NT2/D1 (cell line): ENCODE measurements around the gene BEST2.
A peak's percentile ranks its signal among the peaks of the same experiment; 100 is the strongest.

Source experiments
- DNase-seq: peaks from one replicate; pipeline ENCODE4 v3.0.0-alpha.2; 2011; ENCODE audit warnings: low read depth, low spot score
- H3K27me3 ChIP-seq: 2 replicates; pipeline ENCODE4 v1.6.0; 2011; ENCODE audit warnings: mild to moderate bottlenecking; ENCODE audit not compliant: insufficient read length, insufficient read depth
- H3K36me3 ChIP-seq: 2 replicates; pipeline ENCODE4 v1.6.1; 2011; ENCODE audit warnings: mild to moderate bottlenecking, low read length, mixed read lengths; ENCODE audit not compliant: insufficient read depth, insufficient read length
- H3K4me1 ChIP-seq: 2 replicates; pipeline ENCODE4 v1.5.1; 2011; ENCODE audit not compliant: insufficient read depth, insufficient read length
- H3K4me3 ChIP-seq: 2 replicates; pipeline ENCODE4 v1.5.1; 2011; ENCODE audit warnings: low read depth; ENCODE audit not compliant: insufficient read length
- H3K9ac ChIP-seq: 2 replicates; pipeline ENCODE4 v1.6.0; 2011; ENCODE audit warnings: low read depth; ENCODE audit not compliant: insufficient read length
- H3K9me3 ChIP-seq: 2 replicates; pipeline ENCODE4 v1.5.1; 2011; ENCODE audit warnings: mild to moderate bottlenecking, low read length; ENCODE audit not compliant: insufficient read depth
- SUZ12 ChIP-seq: IDR thresholded peaks from 2 replicates; pipeline ENCODE4 v1.6.1; 2011; ENCODE audit not compliant: insufficient read length, insufficient read depth; ENCODE audit errors: extremely low read depth
- YY1 ChIP-seq: IDR thresholded peaks from 2 replicates; pipeline ENCODE4 v1.6.1; 2011; ENCODE audit not compliant: insufficient read length, insufficient read depth
- ZNF274 ChIP-seq: IDR thresholded peaks from 2 replicates; pipeline ENCODE4 v1.6.1; 2011; ENCODE audit warnings: mild to moderate bottlenecking, low read depth, low read length

BEST2 gene

DNA sequence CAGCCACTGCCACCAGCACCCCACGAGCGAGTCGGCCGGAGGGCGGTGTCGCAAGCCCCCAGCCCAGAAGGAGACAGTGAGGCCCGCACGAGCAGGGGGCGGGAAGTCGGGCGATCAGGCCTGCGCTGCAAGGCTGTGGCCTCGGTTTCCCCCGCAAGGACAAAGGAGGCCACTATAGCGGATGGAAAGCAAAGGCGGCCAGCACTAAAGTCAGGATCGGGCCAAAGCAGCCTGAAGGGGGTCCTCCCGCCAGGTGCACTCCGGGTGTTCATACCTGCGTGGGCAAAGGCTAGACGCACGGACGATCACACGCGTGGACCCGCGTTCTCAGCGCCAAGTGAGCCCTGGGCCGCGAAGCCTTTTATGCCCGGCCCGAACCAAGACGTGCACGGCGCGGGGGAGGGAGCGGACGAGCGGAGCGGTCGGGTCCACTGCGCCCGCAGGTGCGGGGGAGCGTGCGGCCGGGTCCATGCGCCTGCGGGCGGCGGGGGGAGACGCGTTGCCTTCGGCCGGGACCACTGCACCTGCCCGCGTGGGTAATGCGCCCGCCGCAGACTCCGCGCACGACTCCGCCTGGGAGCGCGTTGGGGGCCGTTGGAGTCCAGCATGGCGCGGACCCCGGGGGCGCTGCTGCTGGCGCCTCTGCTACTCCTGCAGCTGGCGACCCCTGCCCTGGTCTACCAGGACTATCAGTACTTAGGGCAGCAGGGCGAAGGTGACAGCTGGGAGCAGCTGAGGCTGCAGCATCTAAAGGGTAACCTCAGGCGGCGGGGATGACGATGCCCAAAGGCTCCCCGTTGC, 50.1 kb downstream of the BEST2 start, which contains the start of the genes PRDX2 and THSD8:
TSS of gene PRDX2 (minus strand) at position 335 of the 801 bp plus-strand sequence. CDS start 539 bp downstream, outside the sequence.
TSS of gene THSD8 (plus strand) at position 604 of the 801 bp plus-strand sequence. CDS start at position 607, 3 bp downstream.
- H3K4me3 ChIP-seq: peak within 1 kb of the TSS; percentile 100
- peaks cover 18% of the 10 kb centered on the region for H3K27me3 ChIP-seq
- TF ChIP-seq ZNF274 (no peak), YY1 (no peak), SUZ12 (no peak)
- no peaks in the 10 kb centered on the region for H3K9me3 ChIP-seq
- peaks cover 26% of the 10 kb centered on the region for H3K36me3 ChIP-seq
- no peak for DNase-seq
- H3K9ac ChIP-seq: peak within 1 kb of the TSS; percentile 100
- H3K4me1 ChIP-seq: peaks cover 7% of the 10 kb centered on the region

DNA sequence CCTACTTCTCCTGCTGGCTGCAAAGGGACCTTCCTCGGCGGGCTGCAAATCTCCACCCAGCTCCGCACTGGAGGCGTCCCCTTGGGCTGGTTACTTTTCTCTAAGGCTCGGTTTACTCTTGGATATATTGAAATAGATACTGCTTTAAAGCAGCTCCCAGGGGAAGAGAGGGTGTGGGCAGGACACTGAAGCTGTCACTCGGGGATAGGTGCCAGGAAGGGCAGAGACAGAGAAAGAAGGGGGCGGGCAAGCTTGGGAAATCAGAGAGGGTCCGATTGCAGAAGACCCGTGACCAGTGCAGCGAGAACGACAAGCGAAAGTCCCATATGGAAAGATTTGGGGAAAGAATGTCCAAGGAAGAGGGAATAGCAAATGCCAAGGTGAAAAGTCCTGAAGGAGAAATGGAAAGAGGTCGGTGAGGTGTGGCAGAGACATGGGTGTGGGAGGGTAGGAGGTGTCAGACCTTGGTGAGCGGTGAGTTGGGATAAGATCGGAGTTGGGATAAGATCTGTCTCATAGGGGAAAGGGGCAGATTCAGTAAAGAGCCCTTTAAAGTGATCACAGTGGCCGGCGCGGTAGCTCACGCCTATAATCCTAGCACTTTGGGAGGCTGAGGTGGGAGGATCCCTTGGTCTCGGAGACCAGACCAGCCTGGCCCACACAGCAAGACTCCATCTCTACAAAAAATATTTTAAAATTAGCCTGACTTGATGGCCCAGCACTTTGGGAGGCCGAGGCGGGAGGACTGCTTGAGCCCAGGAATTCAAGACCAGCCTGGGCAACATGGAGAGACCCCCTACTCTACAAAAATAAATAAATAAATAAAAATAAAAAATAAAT, 50.9 kb downstream of the BEST2 start:
- no peak for TF ChIP-seq SUZ12
- TF ChIP-seq ZNF274: no peak
- peak overlapping the region; percentile 100 for H3K4me3 ChIP-seq
- H3K9me3 ChIP-seq: no peaks in the 10 kb centered on the region
- H3K36me3 ChIP-seq: peaks cover 25% of the 10 kb centered on the region
- H3K27me3 ChIP-seq: peaks cover 18% of the 10 kb centered on the region
- H3K9ac ChIP-seq: peak overlapping the region; percentile 44
- DNase-seq: no peak
- peaks cover 7% of the 10 kb centered on the region for H3K4me1 ChIP-seq

DNA sequence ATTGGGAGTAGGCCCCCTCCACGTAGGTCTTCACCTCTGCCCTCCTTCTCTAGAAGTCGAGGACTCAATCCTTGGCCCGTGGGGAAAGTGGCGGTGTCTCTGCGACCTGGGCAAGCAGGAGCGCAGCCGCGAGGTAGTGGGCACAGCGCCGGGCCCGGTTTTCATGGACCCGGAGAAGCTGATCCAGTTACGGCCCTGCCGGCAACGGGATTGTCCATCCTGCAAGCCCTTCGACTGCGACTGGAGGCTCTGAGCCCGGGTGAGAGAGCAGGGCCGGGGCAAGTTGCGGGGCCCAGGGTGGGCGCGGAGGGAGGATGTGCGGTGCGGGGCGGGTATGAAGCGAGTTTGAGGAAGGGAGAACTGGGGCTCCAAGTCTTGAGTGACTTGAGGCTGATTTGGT, 52.5 kb downstream of the BEST2 start:
- Histone ChIP-seq H3K4me1 (peaks cover 7% of the 10 kb centered on the region), H3K36me3 (peaks cover 33% of the 10 kb centered on the region), H3K9ac (no peak overlapping the region), H3K9me3 (no peaks in the 10 kb centered on the region), H3K27me3 (peaks cover 18% of the 10 kb centered on the region), H3K4me3 (no peak overlapping the region)
- no peak for DNase-seq
- TF ChIP-seq SUZ12 (no peak), YY1 (no peak), ZNF274 (no peak)

- peak; percentile 92 for DNase-seq
- TF ChIP-seq SUZ12 (no peak), YY1 (peak; percentile 51)
- peaks cover 15% of the 10 kb centered on the region for H3K27me3 ChIP-seq
- no peaks in the 10 kb centered on the region for H3K4me1 ChIP-seq
- peaks cover 40% of the 10 kb centered on the region for H3K36me3 ChIP-seq
- peak within 1 kb of the TSS; percentile 98 for H3K9ac ChIP-seq
- H3K9me3 ChIP-seq: no peaks in the 10 kb centered on the region
- H3K4me3 ChIP-seq: peak within 1 kb of the TSS; percentile 95
These were observed 54.9 kb downstream of the BEST2 start, which contains the start of gene RNASEH2A for GRCh38 chr19:12806242-12807081. TSS of gene RNASEH2A (plus strand) at chr19:12806584. CDS start at chr19:12806674, 90 bp downstream.
